HepG2 (cell line): ENCODE measurements around the gene ZNF212. TPM values are rescaled to one million over a fixed set of nuclear protein-coding genes. Genes with fewer than 3 reads are reported as not detected.

ENCODE experiments used
- CENPT ChIP-seq: sonication (generic); formaldehyde crosslinking; IDR thresholded peaks from 2 replicates; pipeline ENCODE4 v1.8.0; 2022; ENCODE audit warnings: low read depth, mild to moderate bottlenecking, moderate library complexity, missing genetic modification reagents
- DPF2 ChIP-seq: sonication (generic); formaldehyde crosslinking; IDR thresholded peaks from 2 replicates; pipeline ENCODE4 v1.4.0; 2020; ENCODE audit warnings: mild to moderate bottlenecking, low read depth, missing genetic modification reagents, borderline replicate concordance
- MLLT10 ChIP-seq: sonication (generic); formaldehyde crosslinking; IDR thresholded peaks from 2 replicates; pipeline ENCODE4 v1.4.0; 2020; ENCODE audit warnings: missing genetic modification reagents
- NCOA1 ChIP-seq: sonication (generic); formaldehyde crosslinking; IDR thresholded peaks from 2 replicates; pipeline ENCODE4 v1.9.0; 2021; ENCODE audit warnings: missing genetic modification reagents
- NR2F1 ChIP-seq, 2 experiments: fragments of 450-650 bp in 1 of 2; formaldehyde crosslinking in 1 of 2; IDR thresholded peaks; 2 replicates each; pipeline versions ENCODE4 v1.5.0 to v1.6.1; 2016 to 2020; ENCODE audit warnings: mild to moderate bottlenecking in 1 of 2, missing compliant biosample characterization in 1 of 2, missing genetic modification reagents in 1 of 2, moderate library complexity in 1 of 2
- SUZ12 ChIP-seq: fragments of 150-350 bp; IDR thresholded peaks from 2 replicates; pipeline ENCODE4 v1.6.1; 2014; ENCODE audit warnings: low read depth, low read length
- ZBTB7A ChIP-seq: sonication (generic); formaldehyde crosslinking; IDR thresholded peaks from 2 replicates; pipeline ENCODE4 v1.8.0; 2022; ENCODE audit warnings: mild to moderate bottlenecking, missing genetic modification reagents
- ZNF33B ChIP-seq: sonication (generic); formaldehyde crosslinking; IDR thresholded peaks from 2 replicates; pipeline ENCODE4 v1.5.1; 2020; ENCODE audit warnings: mild to moderate bottlenecking, missing genetic modification reagents
- ZNF513 ChIP-seq: sonication (generic); formaldehyde crosslinking; conservative IDR thresholded peaks from 2 replicates; pipeline ENCODE4 v1.5.0; 2020; ENCODE audit warnings: missing genetic modification reagents
- ZNF660 ChIP-seq: sonication (generic); formaldehyde crosslinking; IDR thresholded peaks from 2 replicates; pipeline ENCODE4 v1.5.1; 2020; ENCODE audit warnings: mild to moderate bottlenecking, low read depth, missing genetic modification reagents, borderline replicate concordance
- ZNF710 ChIP-seq: sonication (generic); formaldehyde crosslinking; IDR thresholded peaks from 2 replicates; pipeline ENCODE4 v1.5.0; 2020; ENCODE audit warnings: mild to moderate bottlenecking, missing genetic modification reagents, borderline replicate concordance
- ZNF777 ChIP-seq: sonication (generic); formaldehyde crosslinking; IDR thresholded peaks from 2 replicates; pipeline ENCODE4 v1.4.0; 2020; ENCODE audit warnings: missing genetic modification reagents
- polyA plus RNA-seq, 8 experiments: library from polyadenylated mRNA; depleted of rRNA in 3 of 8; stranded (reverse) in 7 of 8; unstranded in 1 of 8; fragments of >200 nt; fragmentation: Illumina TruSeq in 4 of 8; extraction: Trizol in 4 of 8; gene quantifications; 2 replicates each; pipeline versions ENCODE4 v1.2.1 to v1.2.3, GENCODE V29; 2011 to 2016; ENCODE audit warnings: low read depth in 4 of 8, missing spikeins in 1 of 8, mixed read lengths in 1 of 8; ENCODE audit not compliant: insufficient read depth in 1 of 8
- total RNA-seq, 5 experiments: library from RNA; depleted of rRNA; stranded (reverse); fragments of >200 nt; fragmentation: Illumina TruSeq; extraction: Trizol; gene quantifications; 2 replicates each; pipeline ENCODE4 v1.2.3, GENCODE V29; 2016; ENCODE audit warnings: low read depth in 1 of 5
- TF ChIP-seq, protein P1 (sequence below): sonication (generic); formaldehyde crosslinking; IDR thresholded peaks from 2 replicates; pipeline ENCODE4 v1.9.0; 2021; ENCODE audit warnings: mild to moderate bottlenecking, missing genetic modification reagents
- TF ChIP-seq, protein P2 (sequence below): sonication (generic); formaldehyde crosslinking; IDR thresholded peaks from 2 replicates; pipeline ENCODE4 v1.5.1; 2020; ENCODE audit warnings: mild to moderate bottlenecking, missing genetic modification reagents, moderate library complexity
- TF ChIP-seq, protein P3 (sequence below): sonication (generic); formaldehyde crosslinking; IDR thresholded peaks from 2 replicates; pipeline ENCODE4 v1.8.1; 2023; ENCODE audit warnings: missing genetic modification reagents, inconsistent platforms, borderline replicate concordance

Gene ZNF212
- total and polyA plus RNA-seq, 2 of the 13 experiments (the other 11 are each of a cell fraction or from before 2014, with no cell fraction given), result 2.6 to 3.8 TPM

DNA sequence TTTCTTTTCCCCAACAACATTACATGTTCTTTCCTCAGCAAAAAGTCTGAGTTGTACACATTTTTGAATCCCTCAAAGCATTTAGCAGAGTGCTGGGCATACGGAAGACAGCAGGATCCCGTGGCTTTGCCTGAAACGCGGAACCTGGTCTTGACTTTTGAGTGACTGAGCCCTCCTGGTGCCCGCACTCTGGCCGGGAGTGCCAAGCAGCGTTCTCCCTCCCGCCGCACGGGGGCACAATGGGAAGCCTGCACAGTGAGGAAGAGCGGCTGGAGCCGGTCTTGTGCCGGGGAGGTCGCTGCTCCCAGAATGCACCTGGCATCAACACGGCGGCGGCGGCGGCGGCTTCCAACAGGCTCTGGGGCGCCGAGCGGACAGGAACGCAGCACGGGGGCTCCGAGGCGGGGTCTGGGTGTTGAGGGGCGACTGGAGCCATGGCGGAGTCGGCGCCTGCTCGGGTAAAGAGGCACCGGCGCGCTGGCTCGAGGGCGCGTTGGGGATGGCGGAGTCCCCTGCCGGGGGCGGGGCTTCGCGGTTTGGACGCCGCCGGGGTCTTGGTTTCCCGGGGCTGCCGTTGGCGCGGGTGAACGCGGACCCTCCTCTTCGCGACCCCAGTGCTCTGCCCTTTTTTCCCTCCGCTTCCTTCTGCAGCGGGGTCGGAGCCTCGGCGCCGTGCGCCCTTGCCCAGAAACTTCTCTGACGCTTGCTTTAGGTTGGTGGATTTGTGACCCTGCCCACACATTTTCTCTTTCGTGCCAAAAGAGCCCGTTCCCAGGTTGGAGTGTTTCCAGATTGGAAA, at the start of gene ZNF212 (continued):
- TF ChIP-seq, protein P1, sequence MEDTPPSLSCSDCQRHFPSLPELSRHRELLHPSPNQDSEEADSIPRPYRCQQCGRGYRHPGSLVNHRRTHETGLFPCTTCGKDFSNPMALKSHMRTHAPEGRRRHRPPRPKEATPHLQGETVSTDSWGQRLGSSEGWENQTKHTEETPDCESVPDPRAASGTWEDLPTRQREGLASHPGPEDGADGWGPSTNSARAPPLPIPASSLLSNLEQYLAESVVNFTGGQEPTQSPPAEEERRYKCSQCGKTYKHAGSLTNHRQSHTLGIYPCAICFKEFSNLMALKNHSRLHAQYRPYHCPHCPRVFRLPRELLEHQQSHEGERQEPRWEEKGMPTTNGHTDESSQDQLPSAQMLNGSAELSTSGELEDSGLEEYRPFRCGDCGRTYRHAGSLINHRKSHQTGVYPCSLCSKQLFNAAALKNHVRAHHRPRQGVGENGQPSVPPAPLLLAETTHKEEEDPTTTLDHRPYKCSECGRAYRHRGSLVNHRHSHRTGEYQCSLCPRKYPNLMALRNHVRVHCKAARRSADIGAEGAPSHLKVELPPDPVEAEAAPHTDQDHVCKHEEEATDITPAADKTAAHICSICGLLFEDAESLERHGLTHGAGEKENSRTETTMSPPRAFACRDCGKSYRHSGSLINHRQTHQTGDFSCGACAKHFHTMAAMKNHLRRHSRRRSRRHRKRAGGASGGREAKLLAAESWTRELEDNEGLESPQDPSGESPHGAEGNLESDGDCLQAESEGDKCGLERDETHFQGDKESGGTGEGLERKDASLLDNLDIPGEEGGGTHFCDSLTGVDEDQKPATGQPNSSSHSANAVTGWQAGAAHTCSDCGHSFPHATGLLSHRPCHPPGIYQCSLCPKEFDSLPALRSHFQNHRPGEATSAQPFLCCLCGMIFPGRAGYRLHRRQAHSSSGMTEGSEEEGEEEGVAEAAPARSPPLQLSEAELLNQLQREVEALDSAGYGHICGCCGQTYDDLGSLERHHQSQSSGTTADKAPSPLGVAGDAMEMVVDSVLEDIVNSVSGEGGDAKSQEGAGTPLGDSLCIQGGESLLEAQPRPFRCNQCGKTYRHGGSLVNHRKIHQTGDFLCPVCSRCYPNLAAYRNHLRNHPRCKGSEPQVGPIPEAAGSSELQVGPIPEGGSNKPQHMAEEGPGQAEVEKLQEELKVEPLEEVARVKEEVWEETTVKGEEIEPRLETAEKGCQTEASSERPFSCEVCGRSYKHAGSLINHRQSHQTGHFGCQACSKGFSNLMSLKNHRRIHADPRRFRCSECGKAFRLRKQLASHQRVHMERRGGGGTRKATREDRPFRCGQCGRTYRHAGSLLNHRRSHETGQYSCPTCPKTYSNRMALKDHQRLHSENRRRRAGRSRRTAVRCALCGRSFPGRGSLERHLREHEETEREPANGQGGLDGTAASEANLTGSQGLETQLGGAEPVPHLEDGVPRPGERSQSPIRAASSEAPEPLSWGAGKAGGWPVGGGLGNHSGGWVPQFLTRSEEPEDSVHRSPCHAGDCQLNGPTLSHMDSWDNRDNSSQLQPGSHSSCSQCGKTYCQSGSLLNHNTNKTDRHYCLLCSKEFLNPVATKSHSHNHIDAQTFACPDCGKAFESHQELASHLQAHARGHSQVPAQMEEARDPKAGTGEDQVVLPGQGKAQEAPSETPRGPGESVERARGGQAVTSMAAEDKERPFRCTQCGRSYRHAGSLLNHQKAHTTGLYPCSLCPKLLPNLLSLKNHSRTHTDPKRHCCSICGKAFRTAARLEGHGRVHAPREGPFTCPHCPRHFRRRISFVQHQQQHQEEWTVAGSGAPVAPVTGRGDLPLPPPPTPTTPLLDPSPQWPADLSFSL, result no peak
- TF ChIP-seq ZBTB7A (CRISPR knock-in tag) (0 out of 2 replicates have a peak, but pooled peaks have one; percentile 24), ZNF710 (CRISPR knock-in tag) (peak; percentile 66; the same call in 1 of the 2 replicates), ZNF33B (0 out of 2 replicates have a peak, but pooled peaks have one; percentile 47), DPF2 (no peak), MLLT10 (CRISPR knock-in tag) (no peak), NCOA1 (CRISPR knock-in tag) (no peak), NR2F1 (CRISPR knock-in tag; IDR thresholded peaks at IDR 0.05) (no peak), CENPT (no peak), SUZ12 (peak; percentile 34; the same call in 1 of the 2 replicates), ZNF660 (no peak), ZNF777 (CRISPR knock-in tag) (peak; percentile 87), ZNF513 (CRISPR knock-in tag) (no peak)
- TF ChIP-seq, protein P2, sequence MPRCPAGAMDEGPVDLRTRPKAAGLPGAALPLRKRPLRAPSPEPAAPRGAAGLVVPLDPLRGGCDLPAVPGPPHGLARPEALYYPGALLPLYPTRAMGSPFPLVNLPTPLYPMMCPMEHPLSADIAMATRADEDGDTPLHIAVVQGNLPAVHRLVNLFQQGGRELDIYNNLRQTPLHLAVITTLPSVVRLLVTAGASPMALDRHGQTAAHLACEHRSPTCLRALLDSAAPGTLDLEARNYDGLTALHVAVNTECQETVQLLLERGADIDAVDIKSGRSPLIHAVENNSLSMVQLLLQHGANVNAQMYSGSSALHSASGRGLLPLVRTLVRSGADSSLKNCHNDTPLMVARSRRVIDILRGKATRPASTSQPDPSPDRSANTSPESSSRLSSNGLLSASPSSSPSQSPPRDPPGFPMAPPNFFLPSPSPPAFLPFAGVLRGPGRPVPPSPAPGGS, result peak; percentile 62; the same call in 1 of the 2 replicates
- TF ChIP-seq, protein P3, sequence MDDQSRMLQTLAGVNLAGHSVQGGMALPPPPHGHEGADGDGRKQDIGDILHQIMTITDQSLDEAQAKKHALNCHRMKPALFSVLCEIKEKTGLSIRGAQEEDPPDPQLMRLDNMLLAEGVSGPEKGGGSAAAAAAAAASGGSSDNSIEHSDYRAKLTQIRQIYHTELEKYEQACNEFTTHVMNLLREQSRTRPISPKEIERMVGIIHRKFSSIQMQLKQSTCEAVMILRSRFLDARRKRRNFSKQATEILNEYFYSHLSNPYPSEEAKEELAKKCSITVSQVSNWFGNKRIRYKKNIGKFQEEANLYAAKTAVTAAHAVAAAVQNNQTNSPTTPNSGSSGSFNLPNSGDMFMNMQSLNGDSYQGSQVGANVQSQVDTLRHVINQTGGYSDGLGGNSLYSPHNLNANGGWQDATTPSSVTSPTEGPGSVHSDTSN (CRISPR knock-in tag), result no peak
